RWPE2 (cell line): ENCODE data around the gene KRT84.
"Not testable (repeated sequence)": the region's sequence is repeated elsewhere in the genome, so short reads cannot be mapped to it uniquely, and the experiment has no call there.

ENCODE experiments used
- ATAC-seq: fragments of 200-7000 bp; cut with Tn5 transposase; 3 replicates; pipeline ENCODE4 v1.9.1; 2021; ENCODE audit warnings: low read depth
- DNase-seq: peaks from one replicate; pipeline ENCODE4 v3.0.0-alpha.2; 2020; ENCODE audit warnings: low spot score
- H3K27ac ChIP-seq: fragments of 450-650 bp; 2 replicates; pipeline ENCODE4 v1.5.1; 2017; ENCODE audit warnings: mild to moderate bottlenecking; ENCODE audit not compliant: poor library complexity, severe bottlenecking
- H3K27me3 ChIP-seq: fragments of 250-450 bp; sonication (Bioruptor Pico); 2 replicates; pipeline ENCODE4 v1.5.1; 2021; ENCODE audit warnings: mild to moderate bottlenecking, moderate library complexity; ENCODE audit not compliant: insufficient read depth, poor library complexity, severe bottlenecking
- H3K36me3 ChIP-seq: fragments of 250-450 bp; sonication (Bioruptor Pico); 2 replicates; pipeline ENCODE4 v1.5.1; 2020; ENCODE audit warnings: low read depth, mild to moderate bottlenecking, moderate library complexity
- H3K4me1 ChIP-seq: fragments of 250-450 bp; sonication (Bioruptor Pico); 2 replicates; pipeline ENCODE4 v1.5.1; 2021; ENCODE audit warnings: mild to moderate bottlenecking, moderate library complexity; ENCODE audit not compliant: insufficient read depth, poor library complexity, severe bottlenecking
- H3K4me3 ChIP-seq: fragments of 250-450 bp; sonication (Bioruptor Pico); 2 replicates; pipeline ENCODE4 v1.5.1; 2021; ENCODE audit warnings: mild to moderate bottlenecking, moderate library complexity; ENCODE audit not compliant: severe bottlenecking
- H3K9me3 ChIP-seq: fragments of 250-450 bp; sonication (Bioruptor Pico); 2 replicates; pipeline ENCODE4 v1.5.1; 2021; ENCODE audit warnings: mild to moderate bottlenecking, moderate library complexity; ENCODE audit not compliant: severe bottlenecking
- CTCF ChIP-seq: fragments of 450-650 bp; IDR thresholded peaks from one replicate; pipeline ENCODE4 v1.5.1; 2017; ENCODE audit warnings: mild to moderate bottlenecking, moderate library complexity; ENCODE audit not compliant: poor library complexity, severe bottlenecking

The KRT84 gene

GRCh38 chr12:52411815-52412214 lies 26.4 kb upstream of the KRT84 start:
- peaks cover 7% of the 10 kb centered on the region for H3K4me1 ChIP-seq
- no peaks in the 10 kb centered on the region for H3K9me3 ChIP-seq
- DNase-seq = no peak
- no peak for ATAC-seq
- H3K4me3 ChIP-seq = no peak overlapping the region
- H3K27me3 ChIP-seq = no peaks in the 10 kb centered on the region
- H3K27ac ChIP-seq = no peak overlapping the region
- H3K36me3 ChIP-seq = no peaks in the 10 kb centered on the region
- no peak for TF ChIP-seq CTCF

GRCh38 chr12:52410589-52411248 lies 25.3 kb upstream of the KRT84 start:
- not testable (repeated sequence) for H3K9me3 ChIP-seq, ATAC-seq, H3K4me1 ChIP-seq, H3K27me3 ChIP-seq, H3K36me3 ChIP-seq, H3K4me3 ChIP-seq, DNase-seq, H3K27ac ChIP-seq

GRCh38 chr12:52407918-52408317 lies 22.5 kb upstream of the KRT84 start:
- H3K9me3 ChIP-seq = no peaks in the 10 kb centered on the region
- no peak for TF ChIP-seq CTCF
- H3K4me3 ChIP-seq = no peak overlapping the region
- DNase-seq (no peak), ATAC-seq (no peak)
- no peaks in the 10 kb centered on the region for H3K36me3 ChIP-seq
- no peaks in the 10 kb centered on the region for H3K4me1 ChIP-seq
- H3K27ac ChIP-seq = no peak overlapping the region
- H3K27me3 ChIP-seq = no peaks in the 10 kb centered on the region

DNA sequence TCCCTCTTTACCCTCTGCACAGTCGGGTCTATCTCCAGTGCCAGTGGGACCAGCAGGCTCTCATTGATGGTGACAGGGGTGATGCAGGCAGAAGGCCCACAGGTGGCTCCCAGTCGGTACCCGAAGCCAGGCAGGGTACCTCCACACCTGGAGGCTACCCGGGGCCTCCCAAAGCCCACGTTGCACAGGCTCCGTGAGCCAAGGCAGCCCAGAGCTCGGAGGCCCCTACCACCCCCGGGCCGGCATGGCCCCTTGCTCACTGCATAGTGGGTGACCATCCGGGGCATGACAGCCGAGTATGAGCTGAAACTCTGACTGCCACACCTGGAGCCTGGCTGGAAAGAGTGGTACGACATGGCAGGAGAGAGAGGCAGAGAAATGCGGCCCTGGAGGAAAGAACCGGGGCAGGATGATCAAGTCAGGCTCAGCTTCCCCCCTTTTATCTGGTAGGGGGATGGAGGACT lies 20.5 kb upstream of the KRT84 start, which contains the start of gene KRT82:
Gene KRT82, minus strand, starts transcription at position 414 of the 464 bp plus-strand sequence. Its CDS starts 58 bp downstream, at position 356.
- no peak within 1 kb of the TSS for H3K27ac ChIP-seq
- DNase-seq (no peak), ATAC-seq (no peak)
- H3K27me3 ChIP-seq = no peaks in the 10 kb centered on the region
- no peak within 1 kb of the TSS for H3K4me3 ChIP-seq
- no peaks in the 10 kb centered on the region for H3K4me1 ChIP-seq
- TF ChIP-seq CTCF = no peak
- H3K36me3 ChIP-seq = no peaks in the 10 kb centered on the region
- no peaks in the 10 kb centered on the region for H3K9me3 ChIP-seq

- ATAC-seq = no peak
- Histone ChIP-seq H3K27me3 (no peaks in the 10 kb centered on the region), H3K27ac (no peak overlapping the region), H3K4me1 (no peaks in the 10 kb centered on the region), H3K9me3 (no peaks in the 10 kb centered on the region), H3K4me3 (no peak overlapping the region), H3K36me3 (no peaks in the 10 kb centered on the region)
- no peak for DNase-seq
- TF ChIP-seq CTCF = no peak
Observed at GRCh38 chr12:52404951-52405350, 19.5 kb upstream of the KRT84 start.
